CD14-positive monocyte (primary cell): Measurements from ENCODE around the gene UBE2U. TPM values are rescaled to one million over a fixed set of nuclear protein-coding genes. Genes with fewer than 3 reads are reported as not detected.

ENCODE experiments used
- DNase-seq, 3 donors: peaks; one replicate each; pipeline ENCODE4 v3.0.0-alpha.2; 2011 to 2022
- H2AFZ ChIP-seq: 2 replicates; pipeline ENCODE4 v1.6.0; 2012; ENCODE audit warnings: mild to moderate bottlenecking, low read depth, low read length, inconsistent platforms; ENCODE audit not compliant: insufficient read depth, poor library complexity, severe bottlenecking
- H3K27ac ChIP-seq, 2 donors: 1 replicate in 1 of 2; 2 replicates in 1 of 2; pipeline ENCODE4 v1.5.1; 2012 to 2013; ENCODE audit warnings: low read length in 2 of 2, control low read depth in 1 of 2, inconsistent platforms in 1 of 2, low read depth in 1 of 2, mild to moderate bottlenecking in 1 of 2
- H3K27me3 ChIP-seq, 2 donors: one replicate each; pipeline versions ENCODE4 v1.6.0 to v1.6.1; 2011 to 2013; ENCODE audit warnings: low read length in 2 of 2; ENCODE audit not compliant: control insufficient read depth in 2 of 2, insufficient read depth in 2 of 2
- H3K36me3 ChIP-seq, 2 donors: replicated peaks in 1 of 2; 1 replicate in 1 of 2; 2 replicates in 1 of 2; pipeline versions ENCODE4 v1.5.1 to v1.6.1; 2012 to 2013; ENCODE audit warnings: low read length in 2 of 2, control low read depth in 1 of 2, inconsistent platforms in 1 of 2, mild to moderate bottlenecking in 1 of 2; ENCODE audit not compliant: insufficient read depth in 2 of 2, control insufficient read depth in 1 of 2
- H3K4me1 ChIP-seq, 2 donors: 1 replicate in 1 of 2; 2 replicates in 1 of 2; pipeline versions ENCODE4 v1.5.1 to v1.6.1; 2012 to 2013; ENCODE audit warnings: low read length in 2 of 2, control low read depth in 1 of 2, inconsistent platforms in 1 of 2, mild to moderate bottlenecking in 1 of 2, moderate library complexity in 1 of 2; ENCODE audit not compliant: insufficient read depth in 2 of 2, control insufficient read depth in 1 of 2
- H3K4me2 ChIP-seq: replicated peaks from 2 replicates; pipeline ENCODE3; 2012; ENCODE audit warnings: low read length, moderate library complexity, mild to moderate bottlenecking; ENCODE audit not compliant: poor library complexity, severe bottlenecking; ENCODE audit errors: extremely low read depth
- H3K4me3 ChIP-seq, 3 experiments: fragments of 200-600 bp in 1 of 3; sonication (generic) in 1 of 3; replicated peaks in 1 of 3; 1 replicate in 2 of 3; 2 replicates in 1 of 3; pipeline ENCODE4 v1.5.1; 2011 to 2013; ENCODE audit warnings: low read length in 3 of 3, mild to moderate bottlenecking in 3 of 3, control low read depth in 2 of 3, low read depth in 2 of 3, inconsistent platforms in 1 of 3, moderate library complexity in 1 of 3
- H3K79me2 ChIP-seq: 2 replicates; pipeline ENCODE4 v1.6.0; 2012; ENCODE audit warnings: mild to moderate bottlenecking, control low read depth, inconsistent platforms, low read length, moderate library complexity; ENCODE audit not compliant: insufficient read depth
- H3K9ac ChIP-seq: 2 replicates; pipeline ENCODE4 v1.6.0; 2017; ENCODE audit warnings: low read length, mild to moderate bottlenecking; ENCODE audit not compliant: insufficient read depth, poor library complexity, severe bottlenecking
- H3K9me3 ChIP-seq, 2 donors: replicated peaks in 1 of 2; 1 replicate in 1 of 2; 2 replicates in 1 of 2; pipeline versions ENCODE4 v1.5.1 to v1.6.1; 2012 to 2013; ENCODE audit warnings: low read length in 2 of 2, control low read depth in 1 of 2; ENCODE audit not compliant: control insufficient read depth in 1 of 2, insufficient read depth in 1 of 2
- H4K20me1 ChIP-seq: 2 replicates; pipeline ENCODE4 v1.6.0; 2012; ENCODE audit warnings: mild to moderate bottlenecking, low read length, control low read depth, moderate library complexity; ENCODE audit not compliant: insufficient read depth
- H3K27ac Mint-ChIP-seq, 7 donors: one replicate each; pipeline ENCODE4 v1.8.0; 2020; ENCODE audit warnings: mild to moderate bottlenecking in 7 of 7, mixed read lengths in 7 of 7, moderate library complexity in 6 of 7, inconsistent platforms in 2 of 7
- H3K27me3 Mint-ChIP-seq, 3 donors: one replicate each; pipeline ENCODE4 v1.8.0; 2021 to 2022; ENCODE audit warnings: low read depth in 3 of 3, mild to moderate bottlenecking in 3 of 3, mixed read lengths in 3 of 3, moderate library complexity in 3 of 3, inconsistent platforms in 1 of 3
- H3K36me3 Mint-ChIP-seq, 2 donors: one replicate each; pipeline ENCODE4 v1.8.0; 2020; ENCODE audit warnings: mixed read lengths in 2 of 2, inconsistent platforms in 1 of 2, mild to moderate bottlenecking in 1 of 2
- H3K4me1 Mint-ChIP-seq: one replicate; pipeline ENCODE4 v1.8.0; 2020; ENCODE audit warnings: mild to moderate bottlenecking, mixed read lengths
- H3K4me3 Mint-ChIP-seq, 2 donors: one replicate each; pipeline ENCODE4 v1.8.0; 2020; ENCODE audit warnings: mild to moderate bottlenecking in 2 of 2, mixed read lengths in 2 of 2, moderate library complexity in 1 of 2
- H3K9me3 Mint-ChIP-seq, 7 donors: one replicate each; pipeline ENCODE4 v1.8.0; 2020 to 2022; ENCODE audit warnings: mixed read lengths in 7 of 7, mild to moderate bottlenecking in 6 of 7, moderate library complexity in 6 of 7, inconsistent platforms in 2 of 7
- CTCF ChIP-seq: fragments of 200-600 bp; IDR thresholded peaks from one replicate; pipeline ENCODE4 v1.8.0; 2022; ENCODE audit warnings: antibody characterized with exemption, mild to moderate bottlenecking
- WGBS: methylation state at CpG from one replicate; pipeline ENCODE4 v1.1.5; 2013; ENCODE audit warnings: missing lambda C conversion rate; ENCODE audit not compliant: insufficient coverage; 5-methylcytosine and 5-hydroxymethylcytosine counted together
- intact Hi-C, 2 donors: fragments of 100-400 bp; cut with micrococcal nuclease; formaldehyde crosslinking; loops; one replicate each; pipeline versions ENCODE4 v1.15.0 to v1.15.1; 2023
- polyA plus RNA-seq, 3 donors: library from polyadenylated mRNA; depleted of rRNA in 1 of 3; unstranded in 2 of 3; stranded (reverse) in 1 of 3; fragments of 300-500 nt in 2 of 3; fragments of >200 nt in 1 of 3; fragmentation: Illumina TruSeq in 2 of 3; gene quantifications; 1 replicate in 2 of 3; 2 replicates in 1 of 3; pipeline ENCODE4 v1.2.3, GENCODE V29; 2012 to 2021

UBE2U gene
- polyA plus RNA-seq, 3 donors, result not detected

- H3K79me2 ChIP-seq, result no peaks in the 10 kb centered on the region
- Mint-ChIP-seq H3K4me1 (no peaks in the 10 kb centered on the region), H3K36me3 (no peaks in the 10 kb centered on the region), H3K9me3 (peaks cover 2 to 7% (median 3%) of the 10 kb centered on the region in 7 donors), H3K27me3 (peaks cover 0 to 2% (median 2%) of the 10 kb centered on the region in 3 donors), H3K27ac (no peak overlapping the region), H3K4me3 (no peak overlapping the region)
- intact Hi-C loops, result no loop called here
- H3K36me3 ChIP-seq, result no peaks in the 10 kb centered on the region
- 20% methylated on average over 1 of the region's 4 CpGs for WGBS
- no peak overlapping the region for H3K27ac ChIP-seq
- peaks cover 0 to 5% of the 10 kb centered on the region in 2 donors for H3K9me3 ChIP-seq
- no peaks in the 10 kb centered on the region for H3K27me3 ChIP-seq
- H3K9ac ChIP-seq, result no peak overlapping the region
- no peak overlapping the region for H3K4me3 ChIP-seq
- no peak overlapping the region for H3K4me2 ChIP-seq
- no peak for TF ChIP-seq CTCF
- no peak for DNase-seq
- H2AFZ ChIP-seq, result no peak overlapping the region
- no peaks in the 10 kb centered on the region for H3K4me1 ChIP-seq
- H4K20me1 ChIP-seq, result no peaks in the 10 kb centered on the region
Observed at GRCh38 chr1:64291931-64292330, 88.5 kb downstream of the UBE2U start.

GRCh38 chr1:64292399-64292798 is 89.0 kb downstream of the UBE2U start:
- intact Hi-C loops, result no loop called here
- Histone ChIP-seq H3K36me3 (no peaks in the 10 kb centered on the region), H3K79me2 (no peaks in the 10 kb centered on the region), H3K27ac (no peak overlapping the region), H4K20me1 (no peaks in the 10 kb centered on the region), H3K4me2 (no peak overlapping the region), H2AFZ (no peak overlapping the region), H3K9ac (no peak overlapping the region), H3K4me1 (no peaks in the 10 kb centered on the region), H3K4me3 (no peak overlapping the region), H3K27me3 (no peaks in the 10 kb centered on the region), H3K9me3 (peaks cover 0 to 5% of the 10 kb centered on the region in 2 donors)
- H3K36me3 Mint-ChIP-seq, result no peaks in the 10 kb centered on the region
- DNase-seq, result no peak
- H3K4me1 Mint-ChIP-seq, result no peaks in the 10 kb centered on the region
- no peak overlapping the region for H3K27ac Mint-ChIP-seq
- TF ChIP-seq CTCF, result no peak
- H3K4me3 Mint-ChIP-seq, result no peak overlapping the region
- WGBS, result no CpG with 5 or more reads among the region's 1 CpG
- H3K27me3 Mint-ChIP-seq, result peaks cover 0 to 2% (median 2%) of the 10 kb centered on the region in 3 donors
- H3K9me3 Mint-ChIP-seq, result peaks cover 2 to 7% (median 5%) of the 10 kb centered on the region in 7 donors
